Left lung (tissue), 10 donors: Measurements from ENCODE around the gene TMA16. TPM values are rescaled to one million over a fixed set of nuclear protein-coding genes. Genes with fewer than 3 reads are reported as not detected.

Source experiments
- ATAC-seq: fragments of 200-7000 bp; cut with Tn5 transposase; one replicate; pipeline ENCODE4 v1.9.1; 2020; ENCODE audit warnings: moderate library complexity
- DNase-seq, 4 donors: peaks; one replicate each; pipeline ENCODE4 v3.0.0-alpha.2; 2013 to 2020
- H3K27ac ChIP-seq, 2 donors: fragments of 200-600 bp; sonication (generic) in 1 of 2; one replicate each; pipeline versions ENCODE4 v1.5.0 to v1.8.0; 2020 to 2021
- H3K27me3 ChIP-seq, 2 donors: fragments of 200-600 bp; sonication (generic) in 1 of 2; one replicate each; pipeline versions ENCODE4 v1.5.0 to v1.8.0; 2020 to 2021
- H3K36me3 ChIP-seq, 2 donors: fragments of 200-600 bp; sonication (generic) in 1 of 2; one replicate each; pipeline versions ENCODE4 v1.5.0 to v1.8.0; 2020 to 2021
- H3K4me1 ChIP-seq, 2 donors: fragments of 200-600 bp; one replicate each; pipeline ENCODE4 v1.8.0; 2021
- H3K4me3 ChIP-seq, 2 donors: fragments of 200-600 bp; sonication (generic) in 1 of 2; one replicate each; pipeline versions ENCODE4 v1.5.0 to v1.8.0; 2020 to 2021; ENCODE audit warnings: mild to moderate bottlenecking in 1 of 2
- H3K9me3 ChIP-seq, 2 donors: fragments of 200-600 bp; sonication (generic) in 1 of 2; one replicate each; pipeline versions ENCODE4 v1.5.0 to v1.8.0; 2020 to 2021
- intact Hi-C, 2 donors: fragments of 100-400 bp; cut with DNase I; formaldehyde crosslinking; loops; one replicate each; pipeline versions ENCODE4 v1.11.2 to v1.14.2; 2022
- polyA plus RNA-seq, 6 donors: library from polyadenylated mRNA; unstranded; fragments of 120-200 nt; gene quantifications; one replicate each; pipeline ENCODE4 v1.2.1, GENCODE V29; 2013; ENCODE audit not compliant: insufficient read length in 6 of 6
- total RNA-seq, 2 donors: library from RNA; stranded (reverse); fragmentation: NEBNext Ultra II Directional; extraction: Animal tissue kit (Norgen Biotek cat#: 25700); gene quantifications; one replicate each; pipeline ENCODE4 v1.2.1, GENCODE V29; 2021
- TF ChIP-seq, protein P1 (sequence below), 2 donors: fragments of 200-600 bp; sonication (generic) in 1 of 2; IDR thresholded peaks; one replicate each; pipeline versions ENCODE4 v1.5.0 to v1.8.0; 2021; ENCODE audit warnings: antibody characterized with exemption in 2 of 2
- donor health status: DM: no; HTN: yes; CAD: no.
- donor health status: DM: no; HTN: no; CAD: no.

TMA16 gene
- total and polyA plus RNA-seq, 8 donors: 18.9 to 37.2 (median 33.9) TPM

DNA sequence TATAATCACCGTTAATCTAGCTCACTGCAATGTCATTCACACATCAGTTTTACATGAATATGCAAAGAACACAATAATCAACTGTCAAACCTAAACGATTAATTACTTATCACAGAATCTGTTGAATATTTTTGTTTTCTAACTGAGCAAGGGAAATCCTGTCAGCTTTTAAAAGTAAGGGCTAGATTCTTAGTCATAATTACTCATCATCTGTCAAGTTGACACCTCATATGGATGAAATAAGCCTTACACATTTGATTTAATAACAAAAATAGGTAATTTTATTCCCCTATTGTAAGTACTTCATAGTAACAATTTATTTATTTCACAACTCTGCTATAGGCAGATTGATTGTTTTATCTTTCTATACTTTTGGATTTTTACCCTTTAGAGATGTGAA is 32.7 kb downstream of the TMA16 start:
- no peaks in the 10 kb centered on the region for H3K4me1 ChIP-seq
- no peaks in the 10 kb centered on the region for H3K9me3 ChIP-seq
- TF ChIP-seq, protein P1, sequence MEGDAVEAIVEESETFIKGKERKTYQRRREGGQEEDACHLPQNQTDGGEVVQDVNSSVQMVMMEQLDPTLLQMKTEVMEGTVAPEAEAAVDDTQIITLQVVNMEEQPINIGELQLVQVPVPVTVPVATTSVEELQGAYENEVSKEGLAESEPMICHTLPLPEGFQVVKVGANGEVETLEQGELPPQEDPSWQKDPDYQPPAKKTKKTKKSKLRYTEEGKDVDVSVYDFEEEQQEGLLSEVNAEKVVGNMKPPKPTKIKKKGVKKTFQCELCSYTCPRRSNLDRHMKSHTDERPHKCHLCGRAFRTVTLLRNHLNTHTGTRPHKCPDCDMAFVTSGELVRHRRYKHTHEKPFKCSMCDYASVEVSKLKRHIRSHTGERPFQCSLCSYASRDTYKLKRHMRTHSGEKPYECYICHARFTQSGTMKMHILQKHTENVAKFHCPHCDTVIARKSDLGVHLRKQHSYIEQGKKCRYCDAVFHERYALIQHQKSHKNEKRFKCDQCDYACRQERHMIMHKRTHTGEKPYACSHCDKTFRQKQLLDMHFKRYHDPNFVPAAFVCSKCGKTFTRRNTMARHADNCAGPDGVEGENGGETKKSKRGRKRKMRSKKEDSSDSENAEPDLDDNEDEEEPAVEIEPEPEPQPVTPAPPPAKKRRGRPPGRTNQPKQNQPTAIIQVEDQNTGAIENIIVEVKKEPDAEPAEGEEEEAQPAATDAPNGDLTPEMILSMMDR (IDR thresholded peaks at IDR 0.05): no peak
- DNase-seq: no peak
- intact Hi-C loops: no loop called here
- H3K36me3 ChIP-seq: peaks cover 0 to 58% of the 10 kb centered on the region in 2 donors
- ATAC-seq: no peak
- no peaks in the 10 kb centered on the region for H3K27me3 ChIP-seq
- H3K4me3 ChIP-seq: no peak overlapping the region
- H3K27ac ChIP-seq: no peak overlapping the region

DNA sequence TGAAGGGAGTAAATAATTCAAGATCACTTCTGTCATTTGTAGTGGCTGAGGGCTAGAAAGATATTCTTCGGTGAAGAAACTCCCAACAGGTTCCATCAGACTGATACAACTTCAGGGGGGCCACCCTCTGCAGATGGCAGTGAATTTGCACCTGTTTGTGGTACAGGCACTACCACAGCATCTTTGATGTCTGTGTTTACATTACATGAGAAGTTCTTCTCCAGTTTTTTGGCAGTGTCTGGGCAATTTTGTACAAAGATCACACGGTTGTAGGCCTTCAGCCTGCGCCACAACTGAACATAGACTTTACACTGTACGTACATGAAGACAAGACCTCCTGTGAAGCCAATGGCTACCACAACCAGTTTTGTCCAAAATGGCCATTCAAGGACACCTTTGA is 34.2 kb downstream of the TMA16 start:
- Histone ChIP-seq H3K36me3 (peaks cover 0 to 46% of the 10 kb centered on the region in 2 donors), H3K27me3 (no peaks in the 10 kb centered on the region), H3K9me3 (no peaks in the 10 kb centered on the region), H3K4me1 (no peaks in the 10 kb centered on the region), H3K4me3 (no peak overlapping the region), H3K27ac (no peak overlapping the region)
- TF ChIP-seq, protein P1 (IDR thresholded peaks at IDR 0.05): no peak
- no peak for ATAC-seq
- DNase-seq: no peak
- intact Hi-C loops: no loop called here

GRCh38 chr4:163534056-163534455 is 39.6 kb downstream of the TMA16 start:
- Histone ChIP-seq H3K27me3 (no peaks in the 10 kb centered on the region), H3K4me3 (no peak overlapping the region), H3K27ac (no peak overlapping the region), H3K36me3 (peaks cover 0 to 22% of the 10 kb centered on the region in 2 donors), H3K9me3 (no peaks in the 10 kb centered on the region), H3K4me1 (no peaks in the 10 kb centered on the region)
- TF ChIP-seq, protein P1 (IDR thresholded peaks at IDR 0.05): no peak
- DNase-seq: no peak
- intact Hi-C loops: no loop called here
- no peak for ATAC-seq

DNA sequence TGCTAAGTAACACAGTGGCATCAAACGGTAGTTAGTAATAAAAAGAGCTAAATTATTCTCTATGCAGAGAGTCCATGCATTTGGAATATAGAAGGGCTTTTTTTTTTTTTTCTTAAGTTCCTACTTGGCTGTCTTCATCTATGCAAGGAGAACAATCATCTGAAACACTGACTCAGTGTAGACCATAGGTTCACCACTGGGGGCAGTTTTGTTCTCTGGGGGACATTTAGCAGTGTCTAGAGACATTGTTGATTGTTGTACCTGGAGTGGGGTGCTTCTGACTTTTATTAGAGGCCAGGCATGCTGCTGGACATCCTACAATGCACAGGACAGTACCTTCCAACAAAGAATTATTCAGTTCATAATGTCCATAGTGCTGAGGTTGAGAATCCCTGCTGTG is 41.2 kb downstream of the TMA16 start:
- Histone ChIP-seq H3K27me3 (no peaks in the 10 kb centered on the region), H3K4me1 (no peaks in the 10 kb centered on the region), H3K27ac (no peak overlapping the region), H3K9me3 (no peaks in the 10 kb centered on the region), H3K4me3 (no peak overlapping the region), H3K36me3 (peaks cover 0 to 15% of the 10 kb centered on the region in 2 donors)
- DNase-seq (no peak), ATAC-seq (no peak)
- TF ChIP-seq, protein P1 (IDR thresholded peaks at IDR 0.05): no peak
- intact Hi-C loops: no loop called here

DNA sequence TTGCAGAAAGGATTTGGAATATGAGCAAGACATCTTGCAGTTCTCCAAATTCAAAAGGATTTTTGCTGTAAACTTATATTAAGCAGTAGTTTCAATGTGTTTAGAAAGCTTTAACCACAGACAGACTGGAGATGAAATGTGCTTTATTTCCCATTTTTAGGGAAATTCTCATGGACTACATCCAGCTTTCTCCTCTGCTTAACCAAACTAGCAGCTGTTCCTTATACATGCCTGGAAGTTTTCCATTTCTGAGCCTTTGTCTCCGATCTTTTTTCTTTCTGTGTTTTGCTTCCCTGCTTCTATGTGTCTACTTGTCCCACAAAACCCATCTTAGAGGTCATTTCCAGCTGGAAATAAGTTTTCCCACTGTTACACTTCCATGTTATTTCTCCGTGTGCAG is 41.6 kb downstream of the TMA16 start:
- no peaks in the 10 kb centered on the region for H3K4me1 ChIP-seq
- intact Hi-C loops: no loop called here
- H3K36me3 ChIP-seq: peaks cover 0 to 13% of the 10 kb centered on the region in 2 donors
- H3K27ac ChIP-seq: no peak overlapping the region
- no peak for ATAC-seq
- no peaks in the 10 kb centered on the region for H3K9me3 ChIP-seq
- no peak overlapping the region for H3K4me3 ChIP-seq
- TF ChIP-seq, protein P1 (IDR thresholded peaks at IDR 0.05): no peak
- H3K27me3 ChIP-seq: no peaks in the 10 kb centered on the region
- no peak for DNase-seq
